PC-9 (cell line): Measurements from ENCODE around the gene ANKRD6. TPM values are rescaled to one million over a fixed set of nuclear protein-coding genes. Genes with fewer than 3 reads are reported as not detected.

ENCODE experiments used
- BruUV-seq: library from RNA; stranded (reverse); fragments of 400-500 nt; replicated peaks from 2 replicates; lab custom pipeline; 2021; lab: Mats Ljungman, UMichigan
- CTCF ChIA-PET: fragments of 300-600 bp; sonication (Branson Sonifier 250); formaldehyde crosslinking; loops from one replicate; lab custom pipeline; 2022; ENCODE audit warnings: antibody characterized with exemption; lab: Charles Lee
- POLR2A ChIA-PET: fragments of 300-600 bp; sonication (Branson Sonifier 250); formaldehyde crosslinking; loops from one replicate; lab custom pipeline; 2022; ENCODE audit warnings: antibody characterized with exemption; ENCODE audit not compliant: unreplicated experiment; lab: Charles Lee
- DNase-seq, 2 experiments: peaks; one replicate each; pipeline versions ENCODE4 v3.0.0 to v3.0.0-alpha.2; 2015 to 2022; ENCODE audit warnings: mixed read lengths in 1 of 2
- H2AFZ ChIP-seq: fragments of 200-600 bp; sonication (generic); 2 replicates; pipeline ENCODE4 v1.8.1; 2017; ENCODE audit warnings: antibody characterized with exemption
- H3F3A ChIP-seq: fragments of 200-600 bp; sonication (generic); 2 replicates; pipeline ENCODE4 v1.8.1; 2017; ENCODE audit warnings: antibody characterized with exemption, mild to moderate bottlenecking, low read depth; ENCODE audit not compliant: insufficient read depth
- H3K27ac ChIP-seq: fragments of 200-600 bp; sonication (generic); 2 replicates; pipeline ENCODE4 v1.6.1; 2016; ENCODE audit warnings: mixed run types
- H3K27me3 ChIP-seq: fragments of 200-600 bp; sonication (generic); 2 replicates; pipeline ENCODE4 v1.6.1; 2016; ENCODE audit warnings: low read depth, mixed run types; ENCODE audit not compliant: insufficient read depth
- H3K36me3 ChIP-seq: fragments of 200-600 bp; sonication (generic); 2 replicates; pipeline ENCODE4 v1.6.1; 2016; ENCODE audit warnings: low read depth, mixed run types
- H3K4me1 ChIP-seq: fragments of 200-600 bp; sonication (generic); replicated peaks from 2 replicates; pipeline ENCODE4 v1.6.1; 2016; ENCODE audit warnings: mixed run types; ENCODE audit not compliant: insufficient read depth
- H3K4me2 ChIP-seq: fragments of 200-600 bp; sonication (generic); 2 replicates; pipeline ENCODE4 v1.6.1; 2017; ENCODE audit warnings: mixed run types
- H3K4me3 ChIP-seq: fragments of 200-600 bp; sonication (generic); 2 replicates; pipeline ENCODE4 v1.6.1; 2016; ENCODE audit warnings: mixed run types
- H3K79me2 ChIP-seq: fragments of 200-600 bp; sonication (generic); 2 replicates; pipeline ENCODE4 v1.6.1; 2017; ENCODE audit warnings: low read depth, mixed run types
- H3K9me2 ChIP-seq: fragments of 200-600 bp; sonication (generic); 2 replicates; pipeline ENCODE4 v1.8.1; 2017; ENCODE audit warnings: mild to moderate bottlenecking; ENCODE audit not compliant: insufficient read depth
- H3K9me3 ChIP-seq: fragments of 200-600 bp; sonication (generic); 2 replicates; pipeline ENCODE4 v1.8.1; 2016; ENCODE audit warnings: low read depth; ENCODE audit not compliant: insufficient read depth
- H4K20me1 ChIP-seq: fragments of 200-600 bp; sonication (generic); 2 replicates; pipeline ENCODE4 v1.8.1; 2017; ENCODE audit not compliant: insufficient read depth
- EZH2 ChIP-seq: fragments of 200-600 bp; sonication (generic); IDR thresholded peaks from 2 replicates; pipeline ENCODE4 v1.8.0; 2017; ENCODE audit warnings: antibody characterized with exemption, low read depth
- intact Hi-C: fragments of 100-400 bp; cut with micrococcal nuclease; formaldehyde crosslinking; loops from one replicate; pipeline ENCODE4 v1.10.0; 2022; ENCODE audit not compliant: unreplicated experiment
- total RNA-seq: library from RNA; stranded (reverse); gene quantifications from 2 replicates; pipeline ENCODE4 v1.2.3, GENCODE V29; 2021
- TF ChIP-seq, protein P1 (sequence below): fragments of 200-600 bp; sonication (generic); conservative IDR thresholded peaks from 2 replicates; pipeline ENCODE4 v1.6.1; 2017; ENCODE audit warnings: mixed run types, antibody characterized with exemption, mild to moderate bottlenecking, moderate library complexity

Gene ANKRD6
- total RNA-seq, 1 experiment from 2014 or later: 1.8 TPM

- Histone ChIP-seq H4K20me1 (no peaks in the 10 kb centered on the region), H3K36me3 (no peaks in the 10 kb centered on the region), H3K27me3 (no peaks in the 10 kb centered on the region), H3K79me2 (no peaks in the 10 kb centered on the region), H3K4me1 (no peaks in the 10 kb centered on the region), H3K4me3 (no peak overlapping the region), H3K4me2 (no peak overlapping the region), H3K27ac (no peak overlapping the region), H2AFZ (no peak overlapping the region), H3F3A (no peaks in the 10 kb centered on the region), H3K9me3 (no peaks in the 10 kb centered on the region), H3K9me2 (no peaks in the 10 kb centered on the region)
- intact Hi-C loops: no loop called here
- BruUV-seq: no TSS peak
- POLR2A ChIA-PET: no interaction called here
- no peak for DNase-seq
- CTCF ChIA-PET: no interaction called here
- TF ChIP-seq, protein P1, sequence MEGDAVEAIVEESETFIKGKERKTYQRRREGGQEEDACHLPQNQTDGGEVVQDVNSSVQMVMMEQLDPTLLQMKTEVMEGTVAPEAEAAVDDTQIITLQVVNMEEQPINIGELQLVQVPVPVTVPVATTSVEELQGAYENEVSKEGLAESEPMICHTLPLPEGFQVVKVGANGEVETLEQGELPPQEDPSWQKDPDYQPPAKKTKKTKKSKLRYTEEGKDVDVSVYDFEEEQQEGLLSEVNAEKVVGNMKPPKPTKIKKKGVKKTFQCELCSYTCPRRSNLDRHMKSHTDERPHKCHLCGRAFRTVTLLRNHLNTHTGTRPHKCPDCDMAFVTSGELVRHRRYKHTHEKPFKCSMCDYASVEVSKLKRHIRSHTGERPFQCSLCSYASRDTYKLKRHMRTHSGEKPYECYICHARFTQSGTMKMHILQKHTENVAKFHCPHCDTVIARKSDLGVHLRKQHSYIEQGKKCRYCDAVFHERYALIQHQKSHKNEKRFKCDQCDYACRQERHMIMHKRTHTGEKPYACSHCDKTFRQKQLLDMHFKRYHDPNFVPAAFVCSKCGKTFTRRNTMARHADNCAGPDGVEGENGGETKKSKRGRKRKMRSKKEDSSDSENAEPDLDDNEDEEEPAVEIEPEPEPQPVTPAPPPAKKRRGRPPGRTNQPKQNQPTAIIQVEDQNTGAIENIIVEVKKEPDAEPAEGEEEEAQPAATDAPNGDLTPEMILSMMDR: no peak
- TF ChIP-seq EZH2: no peak
Observed at GRCh38 chr6:89475101-89475500, 42.1 kb downstream of the ANKRD6 start.

GRCh38 chr6:89475634-89476033 lies 42.7 kb downstream of the ANKRD6 start:
- no peak overlapping the region for H2AFZ ChIP-seq
- H3K27ac ChIP-seq: no peak overlapping the region
- no peaks in the 10 kb centered on the region for H3K36me3 ChIP-seq
- POLR2A ChIA-PET: no interaction called here
- H4K20me1 ChIP-seq: no peaks in the 10 kb centered on the region
- no peaks in the 10 kb centered on the region for H3K79me2 ChIP-seq
- CTCF ChIA-PET: no interaction called here
- intact Hi-C loops: no loop called here
- H3K4me2 ChIP-seq: no peak overlapping the region
- no TSS peak for BruUV-seq
- H3F3A ChIP-seq: no peaks in the 10 kb centered on the region
- no peak for DNase-seq
- no peaks in the 10 kb centered on the region for H3K27me3 ChIP-seq
- TF ChIP-seq EZH2: no peak
- TF ChIP-seq, protein P1: no peak
- H3K9me2 ChIP-seq: no peaks in the 10 kb centered on the region
- H3K4me1 ChIP-seq: no peaks in the 10 kb centered on the region
- H3K4me3 ChIP-seq: no peak overlapping the region
- H3K9me3 ChIP-seq: no peaks in the 10 kb centered on the region

DNA sequence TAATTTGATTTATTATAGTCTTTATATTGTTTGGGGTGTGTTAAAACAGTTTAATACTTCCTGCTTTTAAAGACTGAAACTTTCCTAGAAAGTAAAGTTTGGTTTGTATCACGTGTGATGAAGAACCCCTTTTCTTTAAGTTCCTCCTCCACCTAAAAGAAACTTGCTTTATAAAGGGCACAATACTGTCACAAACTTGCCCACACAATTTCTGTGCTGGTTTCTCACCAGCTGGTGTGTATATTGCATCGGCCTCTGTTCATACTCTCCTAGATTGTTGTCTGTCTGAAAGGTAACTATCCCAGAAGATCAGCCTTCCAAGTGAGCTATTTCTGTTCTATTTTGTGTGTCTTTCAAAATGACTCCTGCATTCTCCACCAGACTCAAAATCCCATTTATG lies 46.9 kb downstream of the ANKRD6 start:
- H4K20me1 ChIP-seq: no peaks in the 10 kb centered on the region
- no peaks in the 10 kb centered on the region for H3F3A ChIP-seq
- no peaks in the 10 kb centered on the region for H3K79me2 ChIP-seq
- no peaks in the 10 kb centered on the region for H3K27me3 ChIP-seq
- no peak overlapping the region for H3K4me3 ChIP-seq
- BruUV-seq: no TSS peak
- no peak for TF ChIP-seq EZH2
- TF ChIP-seq, protein P1: no peak
- no peak overlapping the region for H2AFZ ChIP-seq
- H3K4me2 ChIP-seq: no peak overlapping the region
- no peaks in the 10 kb centered on the region for H3K36me3 ChIP-seq
- CTCF ChIA-PET: interaction anchor here (0.6 kb wide), 1 partner anchor 129 kb away, joined by 12 read pairs; no protein-coding TSS in a partner anchor
- H3K4me1 ChIP-seq: no peaks in the 10 kb centered on the region
- intact Hi-C loops: no loop called here
- H3K9me2 ChIP-seq: no peaks in the 10 kb centered on the region
- no peak for DNase-seq
- H3K27ac ChIP-seq: no peak overlapping the region
- H3K9me3 ChIP-seq: no peaks in the 10 kb centered on the region
- POLR2A ChIA-PET: no interaction called here
